Mesothelial cell of epicardium (in vitro differentiated cells): ENCODE measurements around the gene NHSL2. TPM values are rescaled to one million over a fixed set of nuclear protein-coding genes. Genes with fewer than 3 reads are reported as not detected.

Experiments used
- DNase-seq, 2 experiments: peaks; one replicate each; pipeline ENCODE4 v3.0.0; 2021; ENCODE audit warnings: low spot score in 2 of 2; ENCODE audit not compliant: unreplicated experiment in 2 of 2
- H3K27ac Mint-ChIP-seq: 2 replicates; pipeline ENCODE4 v1.8.0; 2021; ENCODE audit warnings: mixed read lengths
- H3K27me3 Mint-ChIP-seq: 2 replicates; pipeline ENCODE4 v1.8.0; 2021; ENCODE audit warnings: low read depth, mixed read lengths
- H3K36me3 Mint-ChIP-seq: 2 replicates; pipeline ENCODE4 v1.8.0; 2021; ENCODE audit warnings: mixed read lengths
- H3K4me1 Mint-ChIP-seq: 2 replicates; pipeline ENCODE4 v1.8.0; 2021; ENCODE audit warnings: mixed read lengths
- H3K4me3 Mint-ChIP-seq: 2 replicates; pipeline ENCODE4 v1.8.0; 2021; ENCODE audit warnings: mild to moderate bottlenecking, moderate library complexity, mixed read lengths
- H3K9me3 Mint-ChIP-seq: 2 replicates; pipeline ENCODE4 v1.8.0; 2021; ENCODE audit warnings: mixed read lengths
- CTCF ChIP-seq: fragments of 200-600 bp; sonication (generic); IDR thresholded peaks from one replicate; pipeline ENCODE4 v1.5.0; 2021; ENCODE audit warnings: antibody characterized with exemption; ENCODE audit not compliant: unreplicated experiment
- total RNA-seq: library from RNA; stranded (reverse); gene quantifications from 3 replicates; pipeline ENCODE4 v1.2.1, GENCODE V29; 2021

NHSL2 gene
- total RNA-seq, 1 donor from 2014 or later: 24.0 TPM

- H3K27me3 Mint-ChIP-seq: no peaks in the 10 kb centered on the region
- no peak for TF ChIP-seq CTCF
- no peak for DNase-seq
- H3K36me3 Mint-ChIP-seq: peaks cover 2% of the 10 kb centered on the region
- H3K4me1 Mint-ChIP-seq: peaks cover 7% of the 10 kb centered on the region
- H3K4me3 Mint-ChIP-seq: no peak overlapping the region
- peaks cover 24% of the 10 kb centered on the region for H3K9me3 Mint-ChIP-seq
- peak overlapping the region; percentile 39 for H3K27ac Mint-ChIP-seq
Measured at GRCh38 chrX:72095370-72095769, 184.7 kb downstream of the NHSL2 start.

- Mint-ChIP-seq H3K27ac (no peak overlapping the region), H3K9me3 (peaks cover 19% of the 10 kb centered on the region), H3K4me1 (peaks cover 16% of the 10 kb centered on the region), H3K27me3 (no peaks in the 10 kb centered on the region), H3K4me3 (no peak overlapping the region), H3K36me3 (peaks cover 2% of the 10 kb centered on the region)
- DNase-seq: no peak
- no peak for TF ChIP-seq CTCF
Measured at GRCh38 chrX:72097098-72097497, 186.5 kb downstream of the NHSL2 start.

GRCh38 chrX:72100051-72100755, 189.6 kb downstream of the NHSL2 start:
- H3K9me3 Mint-ChIP-seq: peaks cover 18% of the 10 kb centered on the region
- no peak for TF ChIP-seq CTCF
- H3K36me3 Mint-ChIP-seq: peaks cover 2% of the 10 kb centered on the region
- no peak overlapping the region for H3K27ac Mint-ChIP-seq
- H3K4me3 Mint-ChIP-seq: no peak overlapping the region
- no peaks in the 10 kb centered on the region for H3K27me3 Mint-ChIP-seq
- DNase-seq: no peak
- H3K4me1 Mint-ChIP-seq: peaks cover 16% of the 10 kb centered on the region

- DNase-seq: no peak
- peaks cover 18% of the 10 kb centered on the region for H3K9me3 Mint-ChIP-seq
- peaks cover 2% of the 10 kb centered on the region for H3K36me3 Mint-ChIP-seq
- H3K4me3 Mint-ChIP-seq: no peak overlapping the region
- H3K27ac Mint-ChIP-seq: peak overlapping the region; percentile 30
- peaks cover 16% of the 10 kb centered on the region for H3K4me1 Mint-ChIP-seq
- TF ChIP-seq CTCF: no peak
- H3K27me3 Mint-ChIP-seq: no peaks in the 10 kb centered on the region
Measured at GRCh38 chrX:72100824-72101351, 190.2 kb downstream of the NHSL2 start.

GRCh38 chrX:72101597-72102037, 191.0 kb downstream of the NHSL2 start:
- no peaks in the 10 kb centered on the region for H3K27me3 Mint-ChIP-seq
- H3K4me1 Mint-ChIP-seq: peaks cover 18% of the 10 kb centered on the region
- H3K4me3 Mint-ChIP-seq: no peak overlapping the region
- peak overlapping the region; percentile 85 for H3K27ac Mint-ChIP-seq
- DNase-seq: no peak
- no peak for TF ChIP-seq CTCF
- H3K9me3 Mint-ChIP-seq: peaks cover 18% of the 10 kb centered on the region
- peaks cover 2% of the 10 kb centered on the region for H3K36me3 Mint-ChIP-seq
